Coronary artery (tissue), 2 donors: ENCODE measurements around the gene GNAS.

ENCODE experiments used
- DNase-seq: peaks from one replicate; pipeline ENCODE4 v3.0.0-alpha.2; 2017; ENCODE audit warnings: low spot score
- H3K27ac ChIP-seq, 2 donors: fragments of 200-600 bp; sonication (generic); one replicate each; pipeline ENCODE4 v1.5.1; 2016 to 2019
- H3K4me3 ChIP-seq: fragments of 200-600 bp; sonication (generic); 2 replicates; pipeline ENCODE4 v1.5.1; 2016; ENCODE audit warnings: mild to moderate bottlenecking, moderate library complexity
- CTCF ChIP-seq: fragments of 200-600 bp; sonication (generic); IDR thresholded peaks from one replicate; pipeline ENCODE4 v1.5.1; 2019; ENCODE audit warnings: antibody characterized with exemption

Gene GNAS

DNA sequence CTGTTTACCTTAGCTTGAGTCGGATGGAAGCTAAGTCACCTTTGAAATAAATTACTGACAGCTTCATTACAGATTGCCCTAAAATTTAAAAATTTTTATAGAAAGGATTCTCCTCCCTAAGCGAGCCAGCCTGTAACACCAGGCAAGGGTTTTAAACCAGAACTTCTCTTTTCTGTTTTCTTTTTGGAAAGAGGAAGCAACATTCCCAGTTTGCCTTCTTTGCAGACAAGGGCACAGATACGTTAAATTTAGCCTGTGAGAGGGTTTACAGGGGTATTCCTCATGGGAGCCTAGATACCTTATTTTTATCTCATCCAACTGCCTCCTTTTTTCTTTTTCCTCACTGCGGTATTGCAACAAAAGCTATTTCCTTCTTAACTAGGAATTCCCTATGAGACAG, 45.0 kb downstream of the GNAS start:
- no peak for TF ChIP-seq CTCF
- H3K27ac ChIP-seq: peak overlapping the region; percentile 4 to 41
- no peak for DNase-seq
- no peak overlapping the region for H3K4me3 ChIP-seq

GRCh38 chr20:58898629-58899408, 46.3 kb downstream of the GNAS start:
- TF ChIP-seq CTCF: no peak
- no peak for DNase-seq
- no peak overlapping the region for H3K27ac ChIP-seq
- H3K4me3 ChIP-seq: peak overlapping the region; percentile 7

DNA sequence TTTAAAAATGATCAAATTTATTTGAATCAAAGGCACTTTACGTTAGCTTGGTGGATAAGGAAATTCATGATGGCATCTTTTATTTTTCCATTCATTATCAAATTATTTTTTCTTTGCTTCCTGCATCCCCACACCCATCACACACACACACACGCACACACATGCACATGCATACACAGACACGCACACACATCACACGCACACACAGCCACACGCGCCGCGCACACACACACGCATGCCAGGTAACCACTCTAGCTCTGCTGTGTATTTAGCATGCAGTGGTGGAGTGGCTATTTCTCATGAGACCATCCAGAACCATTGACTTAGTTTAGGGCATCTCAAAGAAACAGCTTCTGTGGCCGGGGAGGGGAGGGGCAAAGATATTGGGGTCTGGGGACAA, 47.0 kb downstream of the GNAS start:
- no peak overlapping the region for H3K4me3 ChIP-seq
- no peak overlapping the region for H3K27ac ChIP-seq
- DNase-seq: no peak
- TF ChIP-seq CTCF: no peak

- DNase-seq: no peak
- H3K4me3 ChIP-seq: no peak overlapping the region
- no peak for TF ChIP-seq CTCF
- no peak overlapping the region for H3K27ac ChIP-seq
Observed at GRCh38 chr20:58900397-58900796, 47.9 kb downstream of the GNAS start.

GRCh38 chr20:58901488-58902402, 49.2 kb downstream of the GNAS start:
- Histone ChIP-seq H3K4me3 (no peak overlapping the region), H3K27ac (no peak overlapping the region)
- no peak for DNase-seq
- no peak for TF ChIP-seq CTCF

DNA sequence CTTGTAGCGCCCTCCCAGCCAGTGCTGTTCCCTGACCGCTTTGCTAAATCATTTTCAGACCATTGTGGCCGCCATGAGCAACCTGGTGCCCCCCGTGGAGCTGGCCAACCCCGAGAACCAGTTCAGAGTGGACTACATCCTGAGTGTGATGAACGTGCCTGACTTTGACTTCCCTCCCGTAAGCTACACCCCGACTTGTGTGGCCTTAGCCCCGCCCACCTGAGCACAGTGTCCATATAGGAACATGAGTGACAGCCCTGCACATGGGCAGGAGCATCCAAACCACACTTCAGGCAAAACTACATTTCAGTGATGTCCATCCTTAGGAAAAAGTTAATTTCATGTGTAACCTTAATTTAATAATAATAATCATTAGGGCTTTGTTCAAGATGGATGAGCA, 51.1 kb downstream of the GNAS start:
- DNase-seq: no peak
- no peak for TF ChIP-seq CTCF
- Histone ChIP-seq H3K27ac (no peak overlapping the region), H3K4me3 (no peak overlapping the region)
